Trophoblast cell (in vitro differentiated cells and primary cell): ENCODE measurements around the gene CAMK2A.

Source experiments
- DNase-seq, 2 donors: peaks; one replicate each; pipeline ENCODE4 v3.0.0-alpha.2; 2016
- H2AFZ ChIP-seq: 2 replicates; pipeline ENCODE4 v1.6.1; 2013; ENCODE audit warnings: low read length, moderate library complexity, mild to moderate bottlenecking; ENCODE audit not compliant: insufficient read depth, poor library complexity
- H2AK5ac ChIP-seq: 2 replicates; pipeline ENCODE4 v1.6.1; 2013; ENCODE audit warnings: mild to moderate bottlenecking, low read length
- H2BK120ac ChIP-seq: 2 replicates; pipeline ENCODE4 v1.6.1; 2013; ENCODE audit warnings: low read length, mild to moderate bottlenecking, moderate library complexity; ENCODE audit not compliant: insufficient read depth, poor library complexity
- H2BK12ac ChIP-seq: 2 replicates; pipeline ENCODE4 v1.6.1; 2013; ENCODE audit warnings: mild to moderate bottlenecking, low read length, moderate library complexity
- H2BK5ac ChIP-seq: 2 replicates; pipeline ENCODE4 v1.6.1; 2013; ENCODE audit warnings: low read length, low read depth, moderate library complexity, mild to moderate bottlenecking; ENCODE audit not compliant: poor library complexity
- H3K14ac ChIP-seq: 2 replicates; pipeline ENCODE4 v1.6.1; 2013; ENCODE audit warnings: mild to moderate bottlenecking, low read length
- H3K18ac ChIP-seq: 2 replicates; pipeline ENCODE4 v1.6.1; 2013; ENCODE audit warnings: mild to moderate bottlenecking, low read length
- H3K23ac ChIP-seq: 2 replicates; pipeline ENCODE4 v1.6.1; 2013; ENCODE audit warnings: low read length
- H3K27ac ChIP-seq: 2 replicates; pipeline ENCODE4 v1.5.1; 2013; ENCODE audit warnings: low read depth, mild to moderate bottlenecking, inconsistent platforms, low read length, moderate library complexity
- H3K27me3 ChIP-seq: 2 replicates; pipeline ENCODE4 v1.6.1; 2013; ENCODE audit warnings: inconsistent platforms, mild to moderate bottlenecking, low read length, moderate library complexity; ENCODE audit not compliant: insufficient read depth
- H3K36me3 ChIP-seq, 2 experiments: 1 replicate in 1 of 2; 2 replicates in 1 of 2; pipeline ENCODE4 v1.6.1; 2013; ENCODE audit warnings: low read length in 2 of 2, mild to moderate bottlenecking in 2 of 2, moderate library complexity in 1 of 2; ENCODE audit not compliant: insufficient read depth in 2 of 2, control insufficient read depth in 1 of 2
- H3K4ac ChIP-seq: 2 replicates; pipeline ENCODE4 v1.6.1; 2013; ENCODE audit warnings: low read depth, mild to moderate bottlenecking, low read length, moderate library complexity
- H3K4me1 ChIP-seq, 2 experiments: 1 replicate in 1 of 2; 2 replicates in 1 of 2; pipeline ENCODE4 v1.6.1; 2013; ENCODE audit warnings: low read length in 2 of 2, mild to moderate bottlenecking in 2 of 2, moderate library complexity in 1 of 2; ENCODE audit not compliant: insufficient read depth in 2 of 2, control insufficient read depth in 1 of 2
- H3K4me2 ChIP-seq: 2 replicates; pipeline ENCODE4 v1.6.1; 2013; ENCODE audit warnings: inconsistent platforms, mild to moderate bottlenecking, low read length, moderate library complexity
- H3K4me3 ChIP-seq: 2 replicates; pipeline ENCODE4 v1.5.1; 2013; ENCODE audit warnings: mild to moderate bottlenecking, low read depth, low read length, inconsistent platforms
- H3K79me1 ChIP-seq: one replicate; pipeline ENCODE4 v1.6.1; 2013; ENCODE audit warnings: low read length
- H3K79me2 ChIP-seq: 2 replicates; pipeline ENCODE4 v1.6.1; 2013; ENCODE audit warnings: low read length, mild to moderate bottlenecking; ENCODE audit not compliant: control insufficient read depth, insufficient read depth, poor library complexity
- H3K9ac ChIP-seq: 2 replicates; pipeline ENCODE4 v1.6.1; 2013; ENCODE audit warnings: mild to moderate bottlenecking, low read length
- H3K9me3 ChIP-seq: 2 replicates; pipeline ENCODE4 v1.6.1; 2013; ENCODE audit warnings: low read depth, mild to moderate bottlenecking, control low read depth, inconsistent platforms, low read length; ENCODE audit not compliant: insufficient read depth
- H4K12ac ChIP-seq: 2 replicates; pipeline ENCODE4 v1.6.1; 2013; ENCODE audit warnings: low read depth, mild to moderate bottlenecking, low read length, moderate library complexity
- H4K8ac ChIP-seq: 2 replicates; pipeline ENCODE4 v1.6.1; 2013; ENCODE audit warnings: low read depth, mild to moderate bottlenecking, low read length, moderate library complexity
- H4K91ac ChIP-seq: one replicate; pipeline ENCODE4 v1.6.1; 2013; ENCODE audit warnings: low read depth, mild to moderate bottlenecking, low read length, moderate library complexity
- whole genome bisulfite sequencing: extraction: QIAGEN DNeasy Blood & Tissue Kit; methylation state at CpG from one replicate; pipeline ENCODE4 v1.1.7; 2013; ENCODE audit warnings: missing lambda C conversion rate; ENCODE audit not compliant: insufficient read length, insufficient coverage; ENCODE audit errors: extremely low coverage; 5-methylcytosine and 5-hydroxymethylcytosine counted together

Gene CAMK2A

DNA sequence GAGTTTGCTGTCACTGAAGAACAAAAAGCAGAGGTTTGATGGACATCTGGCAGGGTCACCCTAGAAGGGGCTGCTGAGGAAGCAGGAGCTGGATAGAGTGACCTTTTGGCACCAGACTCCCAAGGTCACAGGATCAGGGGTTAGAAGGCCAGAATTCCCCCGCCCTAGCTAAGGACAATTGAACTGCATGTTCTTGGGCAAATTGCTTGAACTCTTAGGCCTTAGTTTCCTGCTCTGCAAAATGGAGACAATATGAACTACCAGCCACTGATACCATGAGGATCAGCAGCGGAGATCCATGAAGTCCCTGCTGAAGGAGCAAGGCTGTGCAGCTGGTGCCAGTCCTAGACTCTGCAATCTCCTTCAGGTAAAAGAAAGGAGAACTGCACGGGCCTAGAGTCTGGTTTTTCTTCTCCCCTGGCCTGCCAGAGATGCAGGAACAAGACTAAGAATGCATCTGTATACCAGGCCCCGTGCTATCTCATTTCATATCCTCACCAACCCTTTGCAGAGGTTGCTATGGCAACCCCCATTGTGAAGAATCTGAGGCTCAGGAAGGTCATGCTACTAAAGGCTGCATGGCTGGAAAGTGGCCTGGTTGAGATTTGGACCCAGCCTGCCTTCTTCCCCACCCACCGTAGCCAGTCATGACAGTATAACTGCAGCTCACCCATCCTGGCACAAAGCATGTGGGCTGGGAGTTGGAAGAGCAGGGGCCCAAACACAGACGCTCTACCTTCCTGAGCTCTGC is 33.7 kb downstream of the CAMK2A start:
- Histone ChIP-seq H3K36me3 (no peaks in the 10 kb centered on the region), H3K9ac (no peak overlapping the region), H2AFZ (no peak overlapping the region), H3K27me3 (no peaks in the 10 kb centered on the region), H2BK120ac (no peak overlapping the region), H4K12ac (no peak overlapping the region), H3K79me1 (no peaks in the 10 kb centered on the region), H2BK12ac (no peak overlapping the region), H2AK5ac (no peak overlapping the region), H4K91ac (no peak overlapping the region), H3K14ac (no peak overlapping the region), H3K4me1 (no peaks in the 10 kb centered on the region), H3K79me2 (no peaks in the 10 kb centered on the region), H3K23ac (no peak overlapping the region), H3K4me3 (no peak overlapping the region), H2BK5ac (no peak overlapping the region), H3K4ac (no peak overlapping the region), H3K4me2 (no peak overlapping the region), H3K27ac (no peak overlapping the region), H4K8ac (no peak overlapping the region), H3K9me3 (no peaks in the 10 kb centered on the region), H3K18ac (no peak overlapping the region)
- no CpG with 5 or more reads among the region's 6 CpGs for WGBS
- no peak for DNase-seq

DNA sequence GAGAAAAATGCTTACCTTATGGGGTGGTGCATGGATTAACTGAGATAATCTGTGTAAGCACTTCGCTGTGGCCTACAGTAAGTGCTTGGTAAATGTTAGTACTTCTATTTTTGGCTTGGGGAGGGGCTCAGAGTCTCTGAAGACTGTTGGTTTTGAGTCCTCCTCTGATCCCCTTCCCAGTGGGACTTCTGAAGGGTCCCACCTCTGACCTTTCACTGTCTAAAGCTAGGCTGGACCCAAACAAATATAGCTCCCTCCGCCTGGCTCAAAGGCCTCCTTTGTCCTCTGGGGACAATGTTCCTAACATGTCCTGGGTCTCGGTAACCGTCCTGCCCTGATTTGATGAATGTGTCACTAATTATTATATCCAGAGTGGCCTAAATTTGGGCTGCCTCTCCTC is 34.8 kb downstream of the CAMK2A start:
- Histone ChIP-seq H3K4me2 (no peak overlapping the region), H3K9me3 (no peaks in the 10 kb centered on the region), H3K23ac (no peak overlapping the region), H3K27me3 (no peaks in the 10 kb centered on the region), H3K14ac (no peak overlapping the region), H3K18ac (no peak overlapping the region), H3K27ac (no peak overlapping the region), H2AK5ac (no peak overlapping the region), H3K79me1 (no peaks in the 10 kb centered on the region), H4K91ac (no peak overlapping the region), H3K36me3 (no peaks in the 10 kb centered on the region), H2BK12ac (no peak overlapping the region), H3K4me3 (no peak overlapping the region), H4K8ac (no peak overlapping the region), H3K4me1 (no peaks in the 10 kb centered on the region), H3K79me2 (no peaks in the 10 kb centered on the region), H2BK5ac (no peak overlapping the region), H2AFZ (no peak overlapping the region), H3K4ac (no peak overlapping the region), H2BK120ac (no peak overlapping the region), H4K12ac (no peak overlapping the region), H3K9ac (no peak overlapping the region)
- no peak for DNase-seq
- no CpG with 5 or more reads among the region's 4 CpGs for whole genome bisulfite sequencing

DNA sequence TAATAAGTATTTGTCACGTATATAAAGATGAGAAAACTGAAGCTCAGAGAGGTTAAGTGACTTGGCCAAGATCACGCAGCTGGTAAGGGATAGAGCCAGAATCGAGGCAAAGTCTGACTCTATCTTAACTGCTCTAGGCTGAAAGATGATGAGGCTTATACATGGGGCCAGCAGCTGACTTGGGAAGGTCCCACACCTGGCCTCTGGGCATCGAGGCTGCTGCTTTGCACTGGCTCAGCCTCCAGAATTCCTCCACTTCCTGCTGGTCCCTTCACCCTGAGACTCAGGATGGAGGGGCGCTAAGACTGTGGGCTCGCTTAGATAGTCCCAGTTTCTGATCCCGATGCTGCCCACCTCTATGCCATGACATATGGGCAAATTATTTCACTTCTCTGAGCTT is 35.2 kb downstream of the CAMK2A start:
- H3K27ac ChIP-seq, result no peak overlapping the region
- no peaks in the 10 kb centered on the region for H3K79me1 ChIP-seq
- no peak overlapping the region for H3K4me2 ChIP-seq
- H3K79me2 ChIP-seq, result no peaks in the 10 kb centered on the region
- no peak overlapping the region for H2AFZ ChIP-seq
- no peak overlapping the region for H3K18ac ChIP-seq
- H3K4me3 ChIP-seq, result no peak overlapping the region
- H3K14ac ChIP-seq, result no peak overlapping the region
- no peak overlapping the region for H3K4ac ChIP-seq
- no peaks in the 10 kb centered on the region for H3K9me3 ChIP-seq
- no CpG with 5 or more reads among the region's 7 CpGs for WGBS
- H2BK5ac ChIP-seq, result no peak overlapping the region
- no peak overlapping the region for H3K23ac ChIP-seq
- H2AK5ac ChIP-seq, result no peak overlapping the region
- H4K91ac ChIP-seq, result no peak overlapping the region
- no peak overlapping the region for H3K9ac ChIP-seq
- H4K12ac ChIP-seq, result no peak overlapping the region
- DNase-seq, result no peak
- H3K4me1 ChIP-seq, result no peaks in the 10 kb centered on the region
- H4K8ac ChIP-seq, result no peak overlapping the region
- H3K27me3 ChIP-seq, result no peaks in the 10 kb centered on the region
- no peaks in the 10 kb centered on the region for H3K36me3 ChIP-seq
- no peak overlapping the region for H2BK120ac ChIP-seq
- H2BK12ac ChIP-seq, result no peak overlapping the region

DNA sequence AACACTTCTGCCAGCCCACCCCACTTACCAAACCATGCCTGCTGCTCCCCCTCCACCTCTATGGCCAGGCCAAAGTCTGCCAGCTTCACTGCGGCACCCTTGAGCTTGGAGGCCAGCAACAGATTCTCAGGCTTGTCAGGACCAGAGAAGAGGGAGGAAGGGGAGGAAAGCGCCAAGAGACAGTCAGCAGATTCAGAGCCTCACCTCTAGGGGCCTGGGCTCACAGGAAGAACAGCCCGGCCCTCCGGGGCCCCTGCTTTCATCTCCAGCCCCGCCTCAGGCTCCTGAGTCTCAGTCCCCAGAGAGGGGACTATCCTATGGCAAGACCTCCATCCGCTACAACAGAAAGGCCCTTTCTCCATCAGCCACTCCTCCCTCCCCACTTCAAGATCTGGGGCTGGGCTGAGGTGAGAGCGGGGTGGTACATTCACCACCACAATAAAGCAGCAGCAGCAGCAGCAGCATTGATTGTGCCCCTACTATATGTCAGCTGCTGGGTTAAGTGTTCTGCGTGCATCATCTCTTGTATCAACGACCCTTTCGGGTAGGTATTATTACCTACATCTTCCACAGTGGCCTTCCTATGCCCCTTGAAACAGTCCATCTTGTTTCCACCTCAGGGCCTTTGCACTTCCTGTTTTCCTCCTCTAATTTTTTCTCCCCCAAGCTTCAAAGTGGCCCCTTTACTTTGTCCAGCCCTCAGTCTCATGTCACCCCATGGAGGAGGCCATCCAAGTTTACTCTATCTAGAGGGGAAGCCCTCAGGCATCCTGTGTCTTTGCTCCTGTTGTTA is 36.0 kb downstream of the CAMK2A start:
- H3K79me1 ChIP-seq, result no peaks in the 10 kb centered on the region
- no peaks in the 10 kb centered on the region for H3K79me2 ChIP-seq
- H2BK5ac ChIP-seq, result no peak overlapping the region
- no peak overlapping the region for H3K18ac ChIP-seq
- no peak overlapping the region for H3K4me2 ChIP-seq
- no peak overlapping the region for H3K4me3 ChIP-seq
- no peak overlapping the region for H3K27ac ChIP-seq
- no peak overlapping the region for H4K91ac ChIP-seq
- no peaks in the 10 kb centered on the region for H3K36me3 ChIP-seq
- H2BK120ac ChIP-seq, result no peak overlapping the region
- no peaks in the 10 kb centered on the region for H3K9me3 ChIP-seq
- no peak overlapping the region for H2BK12ac ChIP-seq
- H2AK5ac ChIP-seq, result no peak overlapping the region
- WGBS, result no CpG with 5 or more reads among the region's 10 CpGs
- H3K14ac ChIP-seq, result no peak overlapping the region
- H3K9ac ChIP-seq, result no peak overlapping the region
- no peak overlapping the region for H4K12ac ChIP-seq
- no peak overlapping the region for H2AFZ ChIP-seq
- H4K8ac ChIP-seq, result no peak overlapping the region
- H3K4ac ChIP-seq, result no peak overlapping the region
- no peaks in the 10 kb centered on the region for H3K4me1 ChIP-seq
- H3K23ac ChIP-seq, result no peak overlapping the region
- no peak for DNase-seq
- no peaks in the 10 kb centered on the region for H3K27me3 ChIP-seq
